ENCODE results near the gene MCTP1.

The MCTP1 gene

DNA sequence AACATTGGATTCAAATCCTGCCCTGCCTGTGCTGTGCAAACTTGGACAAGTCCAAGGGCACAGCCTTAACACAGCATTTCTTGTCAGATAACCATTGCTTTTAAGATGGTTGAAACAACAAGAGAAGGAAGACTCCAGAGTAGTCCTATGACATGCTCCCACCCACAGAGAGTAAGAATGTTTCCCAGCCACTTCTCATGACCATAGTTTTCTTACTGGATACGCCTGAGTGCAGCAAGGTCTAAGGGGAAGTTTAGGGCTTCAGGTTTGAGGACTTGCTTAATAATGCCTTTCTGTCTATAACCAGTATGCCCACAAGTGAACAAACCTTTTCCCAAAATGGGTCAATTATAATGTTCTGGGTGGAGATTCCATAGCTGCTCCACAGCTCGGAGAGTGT lies 540.0 kb downstream of the MCTP1 start:
- no peak for TF ChIP-seq POLR2AphosphoS5 (IDR thresholded peaks at IDR 0.05; ENCODE audit: low read depth, low read length)
- no peak for TF ChIP-seq TAF1 (IDR thresholded peaks at IDR 0.05; ENCODE audit: borderline replicate concordance, low read depth, low read length)
- TF ChIP-seq POLR2A (IDR thresholded peaks at IDR 0.05; ENCODE audit: low read depth, low read length) = no peak
- DNase-seq (ENCODE audit: insufficient read length) (no peak), FAIRE-seq (peak; percentile 83)

GRCh38 chr5:94742852-94743251 lies 542.0 kb downstream of the MCTP1 start:
- DNase-seq (ENCODE audit: insufficient read length) (no peak), FAIRE-seq (no peak)
- TF ChIP-seq POLR2A (IDR thresholded peaks at IDR 0.05; ENCODE audit: low read depth, low read length) (no peak), POLR2AphosphoS5 (IDR thresholded peaks at IDR 0.05; ENCODE audit: low read depth, low read length) (no peak), TAF1 (IDR thresholded peaks at IDR 0.05; ENCODE audit: borderline replicate concordance, low read depth, low read length) (no peak)

DNA sequence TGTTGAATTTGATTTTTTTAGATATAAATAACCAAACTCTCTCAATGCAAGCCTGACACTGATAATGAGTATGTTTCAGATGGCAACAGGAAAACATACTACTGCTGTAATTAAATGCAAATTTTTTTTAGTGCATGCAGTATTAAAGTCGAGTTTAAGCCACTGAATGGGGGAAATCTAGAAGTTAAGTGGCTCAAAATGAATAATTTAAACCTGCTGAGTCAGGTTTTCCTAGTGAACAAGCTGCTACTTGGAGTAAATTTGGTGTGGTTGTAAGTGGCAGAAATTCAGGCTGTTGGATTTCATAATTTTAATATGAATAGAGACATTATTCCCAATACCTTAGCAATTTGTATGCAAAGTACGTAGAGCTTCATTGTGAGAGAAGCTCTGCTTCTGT lies 544.6 kb downstream of the MCTP1 start:
- FAIRE-seq = no peak
- TF ChIP-seq POLR2AphosphoS5 (IDR thresholded peaks at IDR 0.05; ENCODE audit: low read depth, low read length) = no peak
- no peak for TF ChIP-seq POLR2A (IDR thresholded peaks at IDR 0.05; ENCODE audit: low read depth, low read length)
- no peak for TF ChIP-seq TAF1 (IDR thresholded peaks at IDR 0.05; ENCODE audit: borderline replicate concordance, low read depth, low read length)
- no peak for DNase-seq (ENCODE audit: insufficient read length)

GRCh38 chr5:94736498-94736897 lies 548.4 kb downstream of the MCTP1 start:
- no peak for DNase-seq (ENCODE audit: insufficient read length)
- TF ChIP-seq POLR2A (IDR thresholded peaks at IDR 0.05; ENCODE audit: low read depth, low read length) (no peak), TAF1 (IDR thresholded peaks at IDR 0.05; ENCODE audit: borderline replicate concordance, low read depth, low read length) (no peak), POLR2AphosphoS5 (IDR thresholded peaks at IDR 0.05; ENCODE audit: low read depth, low read length) (no peak)
- no peak for FAIRE-seq

DNA sequence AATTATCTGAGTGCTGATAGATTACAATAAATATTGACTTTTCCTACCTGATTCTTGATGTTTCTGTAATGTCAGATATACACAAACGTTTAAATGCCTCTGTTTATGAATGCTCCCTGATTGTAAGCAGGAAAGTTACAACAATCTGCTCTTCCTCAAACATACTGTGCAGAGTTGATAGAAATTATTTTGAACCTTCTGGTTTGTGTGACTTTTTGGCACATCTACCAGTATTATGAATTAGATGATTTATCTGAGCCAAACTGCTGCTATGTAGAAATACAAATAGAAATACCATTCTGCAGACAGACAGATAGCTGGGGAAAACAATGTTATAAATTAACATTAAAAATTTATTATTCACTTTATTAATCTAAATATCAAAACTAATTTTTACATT lies 553.4 kb downstream of the MCTP1 start:
- no peak for DNase-seq (ENCODE audit: insufficient read length)
- FAIRE-seq = no peak
- TF ChIP-seq POLR2AphosphoS5 (IDR thresholded peaks at IDR 0.05; ENCODE audit: low read depth, low read length) (no peak), POLR2A (IDR thresholded peaks at IDR 0.05; ENCODE audit: low read depth, low read length) (no peak), TAF1 (IDR thresholded peaks at IDR 0.05; ENCODE audit: borderline replicate concordance, low read depth, low read length) (no peak)

DNA sequence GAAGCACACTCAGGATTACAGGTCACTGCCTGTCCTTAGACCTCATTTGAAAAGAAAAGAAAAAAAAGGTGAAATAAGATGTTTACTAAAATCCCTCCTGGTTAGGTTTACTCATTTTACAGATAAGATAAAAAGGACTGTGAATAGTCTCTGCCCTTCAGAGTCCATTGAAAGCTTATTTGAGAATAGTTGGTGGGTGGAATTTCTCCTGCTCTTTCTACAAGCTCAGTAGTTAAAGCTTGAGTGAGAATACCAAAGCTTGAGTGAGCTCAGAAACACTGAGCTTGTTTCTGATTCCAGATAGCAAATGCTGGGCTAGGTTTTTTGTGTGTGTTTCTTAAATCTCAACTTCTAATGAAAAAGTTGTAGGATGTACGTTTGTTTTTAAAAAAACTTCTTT lies 559.8 kb downstream of the MCTP1 start:
- no peak for FAIRE-seq
- no peak for DNase-seq (ENCODE audit: insufficient read length)
- TF ChIP-seq POLR2AphosphoS5 (IDR thresholded peaks at IDR 0.05; ENCODE audit: low read depth, low read length) (no peak), POLR2A (IDR thresholded peaks at IDR 0.05; ENCODE audit: low read depth, low read length) (no peak), TAF1 (IDR thresholded peaks at IDR 0.05; ENCODE audit: borderline replicate concordance, low read depth, low read length) (no peak)

DNA sequence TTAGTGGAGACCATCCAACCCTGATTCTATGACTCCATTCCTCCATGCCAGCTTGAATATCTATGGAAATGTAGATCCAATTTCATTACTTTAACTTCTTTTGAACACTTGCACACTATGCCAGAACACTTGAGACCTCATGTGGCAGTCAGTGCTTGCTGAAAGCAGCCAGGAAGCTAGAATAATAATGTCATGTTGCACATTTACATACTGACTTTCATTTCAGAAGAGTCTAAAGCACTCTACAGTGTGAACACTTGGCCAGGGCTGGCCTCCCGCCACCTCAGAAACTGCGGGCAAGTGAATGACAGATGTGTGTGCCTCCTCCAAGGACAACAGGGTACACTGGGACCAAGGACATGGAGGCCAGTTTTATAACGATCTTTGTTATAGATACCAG lies 569.1 kb downstream of the MCTP1 start:
- TF ChIP-seq POLR2AphosphoS5 (IDR thresholded peaks at IDR 0.05; ENCODE audit: low read depth, low read length) (no peak), POLR2A (IDR thresholded peaks at IDR 0.05; ENCODE audit: low read depth, low read length) (no peak), TAF1 (IDR thresholded peaks at IDR 0.05; ENCODE audit: borderline replicate concordance, low read depth, low read length) (no peak)
- DNase-seq (ENCODE audit: insufficient read length) = no peak
- FAIRE-seq = no peak

DNA sequence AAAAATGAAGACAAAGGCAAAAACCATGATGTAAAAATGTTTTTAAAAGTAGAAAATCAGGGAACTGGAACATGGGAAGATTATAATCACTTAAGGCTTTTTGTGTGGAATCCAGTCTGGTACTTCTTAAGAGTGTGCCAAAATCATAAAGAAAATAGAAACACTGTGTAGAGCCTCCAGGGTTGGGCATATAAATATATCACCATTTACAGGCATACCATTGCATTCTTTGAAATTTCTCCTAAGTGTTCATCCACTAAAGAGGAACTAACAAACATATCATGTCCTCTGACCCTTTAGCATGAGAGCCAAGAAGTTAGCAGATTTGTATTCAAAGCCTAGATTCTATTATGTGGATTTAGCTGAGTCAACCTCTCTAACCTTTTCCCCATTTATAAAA lies 573.1 kb downstream of the MCTP1 start:
- TF ChIP-seq TAF1 (IDR thresholded peaks at IDR 0.05; ENCODE audit: borderline replicate concordance, low read depth, low read length) (no peak), POLR2AphosphoS5 (IDR thresholded peaks at IDR 0.05; ENCODE audit: low read depth, low read length) (no peak), POLR2A (IDR thresholded peaks at IDR 0.05; ENCODE audit: low read depth, low read length) (no peak)
- FAIRE-seq = no peak
- DNase-seq (ENCODE audit: insufficient read length) = no peak

DNA sequence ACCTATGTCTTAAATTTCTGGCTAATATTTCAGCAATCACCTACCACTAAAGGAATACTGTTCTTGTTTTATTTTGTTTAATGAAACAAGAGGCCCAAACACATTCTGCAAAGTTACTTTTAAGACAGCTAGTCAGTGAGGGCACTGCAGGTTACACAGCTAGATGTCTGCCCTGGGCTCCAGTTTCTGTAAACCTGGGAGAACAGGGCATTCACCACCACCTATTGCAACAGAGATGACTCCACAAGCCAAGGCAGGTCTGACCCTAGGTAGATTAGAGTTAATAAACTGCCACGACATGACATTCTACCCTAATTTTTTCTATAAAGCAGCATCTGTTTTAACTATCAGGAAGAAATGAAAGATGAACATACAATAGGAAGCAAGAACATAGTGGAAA lies 575.6 kb downstream of the MCTP1 start:
- FAIRE-seq (no peak), DNase-seq (ENCODE audit: insufficient read length) (no peak)
- TF ChIP-seq POLR2AphosphoS5 (IDR thresholded peaks at IDR 0.05; ENCODE audit: low read depth, low read length) = no peak
- TF ChIP-seq TAF1 (IDR thresholded peaks at IDR 0.05; ENCODE audit: borderline replicate concordance, low read depth, low read length) = no peak
- TF ChIP-seq POLR2A (IDR thresholded peaks at IDR 0.05; ENCODE audit: low read depth, low read length) = no peak

- FAIRE-seq (no peak), DNase-seq (ENCODE audit: insufficient read length) (no peak)
- no peak for TF ChIP-seq POLR2AphosphoS5 (IDR thresholded peaks at IDR 0.05; ENCODE audit: low read depth, low read length)
- no peak for TF ChIP-seq POLR2A (IDR thresholded peaks at IDR 0.05; ENCODE audit: low read depth, low read length)
- TF ChIP-seq TAF1 (IDR thresholded peaks at IDR 0.05; ENCODE audit: borderline replicate concordance, low read depth, low read length) = no peak
These were observed 577.5 kb downstream of the MCTP1 start for GRCh38 chr5:94707359-94707758.

GRCh38 chr5:94705427-94705826 lies 579.5 kb downstream of the MCTP1 start:
- TF ChIP-seq POLR2A (IDR thresholded peaks at IDR 0.05; ENCODE audit: low read depth, low read length) = no peak
- peak; percentile 14 for FAIRE-seq
- no peak for DNase-seq (ENCODE audit: insufficient read length)

- no peak for DNase-seq (ENCODE audit: insufficient read length)
- no peak for TF ChIP-seq POLR2AphosphoS5 (IDR thresholded peaks at IDR 0.05; ENCODE audit: low read depth, low read length)
- no peak for TF ChIP-seq TAF1 (IDR thresholded peaks at IDR 0.05; ENCODE audit: borderline replicate concordance, low read depth, low read length)
- no peak for TF ChIP-seq POLR2A (IDR thresholded peaks at IDR 0.05; ENCODE audit: low read depth, low read length)
- FAIRE-seq = peak; percentile 65
These were observed 582.2 kb downstream of the MCTP1 start for GRCh38 chr5:94702729-94703128.

- no peak for DNase-seq (ENCODE audit: insufficient read length)
- TF ChIP-seq TAF1 (IDR thresholded peaks at IDR 0.05; ENCODE audit: borderline replicate concordance, low read depth, low read length) (no peak), POLR2A (IDR thresholded peaks at IDR 0.05; ENCODE audit: low read depth, low read length) (no peak), POLR2AphosphoS5 (IDR thresholded peaks at IDR 0.05; ENCODE audit: low read depth, low read length) (no peak)
- FAIRE-seq = peak; percentile 93
These were observed 584.3 kb downstream of the MCTP1 start for GRCh38 chr5:94700592-94700991.
